Panc1 (cell line): Measurements from ENCODE around the gene CARD8.

Source experiments
- CTCF ChIP-seq: fragments of 450-650 bp; IDR thresholded peaks from 2 replicates; pipeline ENCODE4 v1.5.1; 2017; ENCODE audit warnings: mild to moderate bottlenecking
- POLR2AphosphoS5 ChIP-seq: IDR thresholded peaks from 2 replicates; pipeline ENCODE4 v1.6.1; 2012; ENCODE audit warnings: mild to moderate bottlenecking, low read depth, low read length, moderate library complexity
- SIN3A ChIP-seq: IDR thresholded peaks from 2 replicates; pipeline ENCODE4 v1.6.1; 2012; ENCODE audit warnings: low read depth, mild to moderate bottlenecking, low read length, moderate library complexity, borderline replicate concordance; ENCODE audit not compliant: insufficient read depth
- TCF7L2 ChIP-seq: IDR thresholded peaks from 2 replicates; pipeline ENCODE4 v1.6.1; 2011; ENCODE audit warnings: mild to moderate bottlenecking, low read depth, low read length, inconsistent platforms

GRCh38 chr19:48302600-48302959 lies 46.9 kb upstream of the CARD8 start:
- TF ChIP-seq CTCF (no peak), POLR2AphosphoS5 (no peak), SIN3A (no peak), TCF7L2 (no peak)
